Mucosa of rectum (tissue), 2 donors: ENCODE results near the gene UMOD.

ENCODE experiments used
- H3K27ac ChIP-seq, 2 donors: one replicate each; pipeline ENCODE4 v1.7.0; 2013; ENCODE audit warnings: inconsistent platforms in 2 of 2, low read depth in 2 of 2, low read length in 2 of 2
- H3K27me3 ChIP-seq, 2 donors: one replicate each; pipeline ENCODE4 v1.7.0; 2013; ENCODE audit warnings: low read length in 2 of 2; ENCODE audit not compliant: control insufficient read depth in 2 of 2, insufficient read depth in 2 of 2
- H3K36me3 ChIP-seq, 2 donors: one replicate each; pipeline ENCODE4 v1.7.0; 2013; ENCODE audit warnings: low read length in 2 of 2; ENCODE audit not compliant: control insufficient read depth in 2 of 2, insufficient read depth in 2 of 2
- H3K4me1 ChIP-seq, 2 donors: one replicate each; pipeline ENCODE4 v1.7.0; 2013; ENCODE audit warnings: low read length in 2 of 2, mild to moderate bottlenecking in 1 of 2; ENCODE audit not compliant: control insufficient read depth in 2 of 2, insufficient read depth in 2 of 2
- H3K4me3 ChIP-seq, 2 donors: one replicate each; pipeline ENCODE4 v1.7.0; 2013; ENCODE audit warnings: low read length in 2 of 2
- H3K9ac ChIP-seq, 2 donors: one replicate each; pipeline ENCODE4 v1.7.0; 2013; ENCODE audit warnings: low read length in 2 of 2, low read depth in 1 of 2, mild to moderate bottlenecking in 1 of 2
- H3K9me3 ChIP-seq, 2 donors: one replicate each; pipeline ENCODE4 v1.7.0; 2013; ENCODE audit warnings: low read length in 2 of 2; ENCODE audit not compliant: control insufficient read depth in 2 of 2
- donor health status: healthy.
- donor health status: Normal muscosa, but diverticular disease.

UMOD gene

GRCh38 chr16:20364051-20364450 is 11.5 kb upstream of the UMOD start:
- H3K4me3 ChIP-seq: no peak overlapping the region
- no peak overlapping the region for H3K27ac ChIP-seq
- H3K27me3 ChIP-seq: peaks cover 3 to 4% of the 10 kb centered on the region in 2 donors
- H3K9ac ChIP-seq: no peak overlapping the region
- H3K36me3 ChIP-seq: no peaks in the 10 kb centered on the region
- H3K9me3 ChIP-seq: no peaks in the 10 kb centered on the region
- H3K4me1 ChIP-seq: no peaks in the 10 kb centered on the region

GRCh38 chr16:20363191-20363590 is 10.7 kb upstream of the UMOD start:
- no peak overlapping the region for H3K4me3 ChIP-seq
- no peaks in the 10 kb centered on the region for H3K36me3 ChIP-seq
- H3K9ac ChIP-seq: no peak overlapping the region

GRCh38 chr16:20359997-20360396 is 7.5 kb upstream of the UMOD start:
- H3K27ac ChIP-seq: no peak overlapping the region
- H3K36me3 ChIP-seq: no peaks in the 10 kb centered on the region
- no peaks in the 10 kb centered on the region for H3K27me3 ChIP-seq
- no peaks in the 10 kb centered on the region for H3K9me3 ChIP-seq
- H3K4me3 ChIP-seq: no peak overlapping the region
- no peak overlapping the region for H3K9ac ChIP-seq
- no peaks in the 10 kb centered on the region for H3K4me1 ChIP-seq

More at GRCh38 chr16:20363191-20363590, 10.7 kb upstream of the UMOD start:
- H3K4me1 ChIP-seq: no peaks in the 10 kb centered on the region
- peaks cover 3 to 4% of the 10 kb centered on the region in 2 donors for H3K27me3 ChIP-seq
- no peak overlapping the region for H3K27ac ChIP-seq
- H3K9me3 ChIP-seq: no peaks in the 10 kb centered on the region

- Histone ChIP-seq H3K36me3 (no peaks in the 10 kb centered on the region), H3K27ac (no peak overlapping the region), H3K9ac (no peak overlapping the region), H3K4me3 (no peak overlapping the region), H3K27me3 (no peaks in the 10 kb centered on the region), H3K4me1 (no peaks in the 10 kb centered on the region), H3K9me3 (no peaks in the 10 kb centered on the region)
Observed at GRCh38 chr16:20355114-20355782, 2.7 kb upstream of the UMOD start.

GRCh38 chr16:20353379-20353778 is 864 bp upstream of the UMOD start:
- Histone ChIP-seq H3K4me3 (no peak overlapping the region), H3K27me3 (peaks cover 2% of the 10 kb centered on the region in 2 donors), H3K36me3 (no peaks in the 10 kb centered on the region), H3K4me1 (no peaks in the 10 kb centered on the region), H3K27ac (no peak overlapping the region), H3K9me3 (no peaks in the 10 kb centered on the region), H3K9ac (no peak overlapping the region)

- no peaks in the 10 kb centered on the region for H3K4me1 ChIP-seq
- H3K36me3 ChIP-seq: no peaks in the 10 kb centered on the region
- H3K27me3 ChIP-seq: peaks cover 2% of the 10 kb centered on the region in 2 donors
- H3K9ac ChIP-seq: no peak overlapping the region
- H3K27ac ChIP-seq: no peak overlapping the region
- no peaks in the 10 kb centered on the region for H3K9me3 ChIP-seq
- no peak overlapping the region for H3K4me3 ChIP-seq
Observed at GRCh38 chr16:20349615-20350014, 2.9 kb downstream of the UMOD start.

GRCh38 chr16:20348365-20349185 is 3.9 kb downstream of the UMOD start:
- no peaks in the 10 kb centered on the region for H3K36me3 ChIP-seq
- H3K9me3 ChIP-seq: no peaks in the 10 kb centered on the region
- H3K27ac ChIP-seq: no peak overlapping the region
- peaks cover 2% of the 10 kb centered on the region in 2 donors for H3K27me3 ChIP-seq
- H3K4me3 ChIP-seq: no peak overlapping the region
- no peak overlapping the region for H3K9ac ChIP-seq
- no peaks in the 10 kb centered on the region for H3K4me1 ChIP-seq

GRCh38 chr16:20347666-20348364 is 4.7 kb downstream of the UMOD start:
- no peak overlapping the region for H3K27ac ChIP-seq
- H3K4me3 ChIP-seq: no peak overlapping the region
- no peak overlapping the region for H3K9ac ChIP-seq
- H3K4me1 ChIP-seq: no peaks in the 10 kb centered on the region
- peaks cover 2% of the 10 kb centered on the region in 2 donors for H3K27me3 ChIP-seq
- no peaks in the 10 kb centered on the region for H3K9me3 ChIP-seq
- H3K36me3 ChIP-seq: no peaks in the 10 kb centered on the region

- Histone ChIP-seq H3K4me1 (no peaks in the 10 kb centered on the region), H3K4me3 (no peak overlapping the region), H3K27me3 (peaks cover 1 to 2% of the 10 kb centered on the region in 2 donors), H3K27ac (no peak overlapping the region), H3K36me3 (no peaks in the 10 kb centered on the region), H3K9me3 (no peaks in the 10 kb centered on the region), H3K9ac (no peak overlapping the region)
Observed at GRCh38 chr16:20344611-20345010, 7.9 kb downstream of the UMOD start.

GRCh38 chr16:20339744-20340143 is 12.8 kb downstream of the UMOD start:
- no peaks in the 10 kb centered on the region for H3K9me3 ChIP-seq
- no peaks in the 10 kb centered on the region for H3K36me3 ChIP-seq
- no peak overlapping the region for H3K4me3 ChIP-seq
- H3K9ac ChIP-seq: no peak overlapping the region
- no peaks in the 10 kb centered on the region for H3K4me1 ChIP-seq
- H3K27me3 ChIP-seq: no peaks in the 10 kb centered on the region
- H3K27ac ChIP-seq: no peak overlapping the region
